Testis (tissue), 3 donors: ENCODE data around the gene MAN2A2. TPM values are rescaled to one million over a fixed set of nuclear protein-coding genes. Genes with fewer than 3 reads are reported as not detected.

Source experiments
- DNase-seq: peaks from one replicate; pipeline ENCODE4 v3.0.0-alpha.2; 2019
- H3K27ac ChIP-seq, 2 donors: fragments of 200-600 bp; sonication (generic); one replicate each; pipeline ENCODE4 v1.5.1; 2019
- H3K27me3 ChIP-seq: fragments of 200-600 bp; sonication (generic); one replicate; pipeline ENCODE4 v1.5.1; 2019
- H3K36me3 ChIP-seq: fragments of 200-600 bp; sonication (generic); one replicate; pipeline ENCODE4 v1.5.1; 2017; ENCODE audit warnings: low read depth; ENCODE audit errors: missing control alignments
- H3K4me1 ChIP-seq: fragments of 200-600 bp; sonication (generic); one replicate; pipeline ENCODE4 v1.5.1; 2019
- H3K4me3 ChIP-seq, 2 donors: fragments of 200-600 bp; sonication (generic); one replicate each; pipeline ENCODE4 v1.5.1; 2017 to 2019
- H3K9me3 ChIP-seq: fragments of 200-600 bp; sonication (generic); one replicate; pipeline ENCODE4 v1.5.1; 2017
- CTCF ChIP-seq, 3 experiments: fragments of 450-650 bp in 2 of 3; fragments of 200-600 bp in 1 of 3; sonication (generic) in 1 of 3; IDR thresholded peaks; one replicate each; pipeline ENCODE4 v1.5.1; 2016 to 2019; ENCODE audit warnings: antibody characterized with exemption in 3 of 3, mild to moderate bottlenecking in 2 of 3, moderate library complexity in 1 of 3
- POLR2A ChIP-seq: fragments of 450-650 bp; IDR thresholded peaks from one replicate; pipeline ENCODE4 v1.6.1; 2017; ENCODE audit warnings: antibody characterized with exemption, mild to moderate bottlenecking, moderate library complexity
- WGBS, 2 donors: methylation state at CpG; one replicate each; pipeline ENCODE4 v1.1.5; 2018; 5-methylcytosine and 5-hydroxymethylcytosine counted together
- intact Hi-C: fragments of 100-400 bp; cut with DNase I; formaldehyde crosslinking; loops from one replicate; pipeline ENCODE4 v1.15.1; 2023; ENCODE audit warnings: low total_unique reads
- polyA plus RNA-seq: library from polyadenylated mRNA; stranded (reverse); fragments of 350-450 nt; fragmentation: Illumina TruSeq; extraction: RNeasy Lipid Tissue Mini Kit (QIAGEN cat#74804); gene quantifications from one replicate; pipeline ENCODE4 v1.2.3, GENCODE V29; 2014; ENCODE audit warnings: low read depth, low replicate concordance; ENCODE audit not compliant: insufficient read depth
- total RNA-seq, 2 donors: library from RNA; depleted of rRNA; stranded (reverse); fragments of >200 nt; gene quantifications; one replicate each; pipeline ENCODE4 v1.2.3, GENCODE V29; 2016

Gene MAN2A2
- total and polyA plus RNA-seq, 3 donors from 2014 or later = 101 to 151 (median 128) TPM

DNA sequence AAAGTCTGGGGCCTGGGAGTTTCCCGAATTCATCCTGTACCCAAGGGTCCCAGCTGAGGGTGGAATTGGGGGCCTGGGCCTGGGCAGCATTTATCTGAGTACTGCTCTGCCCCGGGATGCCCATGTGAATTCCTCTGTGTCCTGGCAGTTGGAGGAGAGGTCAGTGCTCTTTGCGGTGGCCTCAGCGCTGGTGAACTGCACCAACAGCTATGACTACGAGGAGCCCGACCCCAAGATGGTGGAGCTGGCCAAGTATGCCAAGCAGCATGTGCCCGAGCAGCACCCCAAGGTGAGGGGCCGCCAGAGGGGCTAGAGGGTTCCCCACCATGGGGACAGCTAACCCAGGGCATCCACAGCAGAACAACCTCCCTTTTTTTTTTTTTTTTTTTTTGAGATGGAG, 45.4 kb downstream of the MAN2A2 start:
- H3K27me3 ChIP-seq = no peaks in the 10 kb centered on the region
- intact Hi-C loops = no loop called here
- DNase-seq = no peak
- no peaks in the 10 kb centered on the region for H3K36me3 ChIP-seq
- no peaks in the 10 kb centered on the region for H3K4me1 ChIP-seq
- H3K27ac ChIP-seq = no peak overlapping the region
- TF ChIP-seq CTCF (IDR thresholded peaks at IDR 0.05) = no peak
- no peak for TF ChIP-seq POLR2A
- H3K4me3 ChIP-seq = no peak overlapping the region
- WGBS, 2 donors = 98% methylated on average over 8 of the region's 8 CpGs
- H3K9me3 ChIP-seq = no peaks in the 10 kb centered on the region

DNA sequence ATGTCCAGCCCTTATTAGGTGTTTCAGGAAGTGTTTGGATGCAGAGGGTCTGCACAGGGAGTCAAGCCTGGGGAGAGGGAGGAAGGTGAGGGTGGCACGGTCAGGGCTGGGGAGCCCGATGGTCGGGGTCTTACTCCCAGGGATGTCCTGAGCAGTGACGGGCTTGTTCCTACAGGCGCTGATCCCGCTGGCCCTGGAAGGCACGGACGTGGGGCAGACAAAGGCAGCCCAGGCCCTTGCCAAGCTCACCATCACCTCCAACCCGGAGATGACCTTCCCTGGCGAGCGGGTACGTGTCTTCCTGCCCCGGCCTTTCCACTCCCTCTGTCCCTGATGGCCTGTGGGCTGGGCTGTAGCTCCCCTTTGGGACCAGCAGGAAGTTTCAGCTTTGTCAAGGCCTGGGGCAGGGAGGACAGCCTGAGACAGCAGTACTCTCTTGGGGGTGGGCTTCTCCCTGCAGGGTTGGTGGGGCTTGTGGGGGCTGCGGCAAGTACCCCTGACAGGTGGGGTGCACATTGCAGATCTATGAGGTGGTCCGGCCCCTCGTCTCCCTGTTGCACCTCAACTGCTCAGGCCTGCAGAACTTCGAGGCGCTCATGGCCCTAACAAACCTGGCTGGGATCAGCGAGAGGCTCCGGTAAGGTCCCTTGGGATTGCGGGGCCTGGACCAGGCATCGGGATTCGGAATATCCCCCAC, 47.0 kb downstream of the MAN2A2 start:
- H3K27ac ChIP-seq = no peak overlapping the region
- H3K9me3 ChIP-seq = no peaks in the 10 kb centered on the region
- H3K27me3 ChIP-seq = no peaks in the 10 kb centered on the region
- no peaks in the 10 kb centered on the region for H3K36me3 ChIP-seq
- peaks cover under 1% of the 10 kb centered on the region for H3K4me1 ChIP-seq
- no peak overlapping the region for H3K4me3 ChIP-seq
- TF ChIP-seq POLR2A = no peak
- no peak for TF ChIP-seq CTCF (IDR thresholded peaks at IDR 0.05)
- intact Hi-C loops = no loop called here
- no peak for DNase-seq
- 90 to 93% methylated on average over 4 to 23 of the region's 23 CpGs for WGBS, 2 donors

- intact Hi-C loops = no loop called here
- Histone ChIP-seq H3K9me3 (no peaks in the 10 kb centered on the region), H3K27me3 (no peaks in the 10 kb centered on the region), H3K4me3 (no peak overlapping the region), H3K4me1 (peaks cover 5% of the 10 kb centered on the region), H3K27ac (no peak overlapping the region), H3K36me3 (no peaks in the 10 kb centered on the region)
- no peak for DNase-seq
- WGBS, 2 donors = 92 to 99% methylated on average over 6 of the region's 6 CpGs
- no peak for TF ChIP-seq CTCF (IDR thresholded peaks at IDR 0.05)
- TF ChIP-seq POLR2A = no peak
Measured at GRCh38 chr15:90950676-90951075, 47.6 kb downstream of the MAN2A2 start.

DNA sequence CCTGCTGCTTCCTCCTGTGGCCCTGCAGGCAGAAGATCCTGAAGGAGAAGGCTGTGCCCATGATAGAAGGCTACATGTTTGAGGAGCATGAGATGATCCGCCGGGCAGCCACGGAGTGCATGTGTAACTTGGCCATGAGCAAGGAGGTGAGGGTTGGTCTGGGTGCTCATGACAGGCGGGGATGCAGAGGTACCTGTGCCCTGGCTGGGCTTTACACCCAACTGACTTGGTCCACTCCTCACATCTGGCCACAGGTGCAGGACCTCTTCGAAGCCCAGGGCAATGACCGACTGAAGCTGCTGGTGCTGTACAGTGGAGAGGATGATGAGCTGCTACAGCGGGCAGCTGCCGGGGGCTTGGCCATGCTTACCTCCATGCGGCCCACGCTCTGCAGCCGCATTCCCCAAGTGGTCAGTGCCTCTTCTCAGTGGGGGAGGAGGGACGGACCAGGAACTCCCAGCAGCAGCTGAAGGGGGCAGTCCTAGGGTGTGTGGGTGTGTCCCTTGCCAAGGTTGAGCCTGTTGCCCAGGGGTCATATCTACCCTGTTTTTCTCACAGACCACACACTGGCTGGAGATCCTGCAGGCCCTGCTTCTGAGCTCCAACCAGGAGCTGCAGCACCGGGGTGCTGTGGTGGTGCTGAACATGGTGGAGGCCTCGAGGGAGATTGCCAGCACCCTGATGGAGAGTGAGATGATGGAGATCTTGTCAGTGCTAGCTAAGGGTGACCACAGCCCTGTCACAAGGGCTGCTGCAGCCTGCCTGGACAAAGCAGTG, 50.0 kb downstream of the MAN2A2 start:
- H3K27me3 ChIP-seq = no peaks in the 10 kb centered on the region
- TF ChIP-seq CTCF (IDR thresholded peaks at IDR 0.05) (no peak), POLR2A (no peak)
- intact Hi-C loops = no loop called here
- H3K4me3 ChIP-seq = no peak overlapping the region
- 90 to 94% methylated on average over 12 to 14 of the region's 14 CpGs for WGBS, 2 donors
- DNase-seq = no peak
- H3K9me3 ChIP-seq = no peaks in the 10 kb centered on the region
- H3K4me1 ChIP-seq = peaks cover 19% of the 10 kb centered on the region
- no peak overlapping the region for H3K27ac ChIP-seq
- no peaks in the 10 kb centered on the region for H3K36me3 ChIP-seq
